Brain microvascular endothelial cell (primary cell): Measurements from ENCODE around the gene LRRFIP1.
"Not testable (repeated sequence)": the region's sequence is repeated elsewhere in the genome, so short reads cannot be mapped to it uniquely, and the experiment has no call there.

Experiments
- DNase-seq: peaks from one replicate; pipeline ENCODE4 v3.0.0-alpha.2; 2020
- H3K27ac ChIP-seq: fragments of 250-450 bp; sonication (Bioruptor Pico); 2 replicates; pipeline ENCODE4 v1.5.1; 2020; ENCODE audit warnings: mild to moderate bottlenecking, moderate library complexity
- H3K27me3 ChIP-seq: fragments of 250-450 bp; sonication (Bioruptor Pico); replicated peaks from 2 replicates; pipeline ENCODE4 v1.5.1; 2020; ENCODE audit warnings: mild to moderate bottlenecking
- H3K36me3 ChIP-seq: fragments of 250-450 bp; sonication (Bioruptor Pico); replicated peaks from 2 replicates; pipeline ENCODE4 v1.5.1; 2020; ENCODE audit warnings: mild to moderate bottlenecking
- H3K4me3 ChIP-seq: 2 replicates; pipeline ENCODE4 v1.5.1; 2011; ENCODE audit warnings: low read depth, mild to moderate bottlenecking, control low read depth, low read length, moderate library complexity
- CTCF ChIP-seq: IDR thresholded peaks from 2 replicates; pipeline ENCODE4 v1.5.1; 2011; ENCODE audit warnings: low read depth, mild to moderate bottlenecking, moderate library complexity, low read length, control low read depth, inconsistent platforms; ENCODE audit errors: missing control alignments
- in situ Hi-C: cut with HindIII; loops from 2 replicates; pipeline ENCODE4 v1.10.0; 2017; ENCODE audit warnings: low sequenced_read_pairs, low pct_ligation_motif_present

LRRFIP1 gene

DNA sequence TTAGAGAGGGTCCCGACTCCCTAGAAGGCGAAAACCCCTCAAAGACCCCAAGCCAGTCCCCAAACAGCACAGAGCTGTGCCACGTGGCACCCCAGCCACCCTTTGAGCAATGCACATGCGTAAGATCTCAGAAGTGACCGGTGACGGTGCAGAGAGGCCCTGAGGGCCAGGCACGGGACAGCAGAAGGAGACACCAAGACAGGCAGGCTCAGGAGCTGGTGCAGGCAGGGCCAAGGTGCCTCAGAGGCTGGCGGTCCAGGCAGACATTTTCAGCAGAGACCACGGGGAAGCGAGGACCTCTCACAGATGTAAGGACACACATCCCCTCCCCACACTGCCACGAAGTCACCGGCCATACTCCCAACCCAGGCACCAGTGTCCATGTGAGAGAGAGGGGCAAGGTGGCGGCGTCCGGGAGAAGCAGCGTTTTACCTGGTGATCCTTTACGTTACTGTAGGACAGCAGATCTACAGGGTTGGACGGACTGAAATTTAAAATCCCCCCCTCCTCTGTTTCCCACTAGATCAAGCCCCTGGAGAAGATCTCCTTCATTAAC, 34.9 kb upstream of the LRRFIP1 start:
- H3K27me3 ChIP-seq, result no peaks in the 10 kb centered on the region
- in situ Hi-C loops, result no loop called here
- TF ChIP-seq CTCF, result no peak

DNA sequence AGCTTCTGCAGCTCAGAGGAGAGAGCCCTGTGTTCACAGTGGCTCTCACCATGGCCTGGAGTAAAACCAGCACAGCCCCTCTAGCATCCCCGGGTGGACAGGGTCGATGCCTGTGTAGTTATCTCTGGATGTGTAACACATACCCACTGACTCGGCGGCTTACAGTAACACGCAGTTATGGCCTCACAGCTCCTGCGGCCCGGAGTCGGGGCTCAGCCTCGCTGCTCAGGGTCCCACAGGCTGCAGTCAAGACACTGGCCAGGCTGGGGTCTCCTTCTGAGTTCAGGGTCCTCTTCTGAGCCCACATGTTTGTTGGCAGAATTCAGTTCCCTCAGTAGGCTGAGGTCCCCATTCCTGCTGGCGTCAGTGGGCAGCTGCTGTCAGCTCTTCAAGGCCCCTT, 34.4 kb upstream of the LRRFIP1 start:
- TF ChIP-seq CTCF, result no peak
- in situ Hi-C loops, result no loop called here
- DNase-seq, result no peak
- Histone ChIP-seq H3K4me3 (no peak overlapping the region), H3K27me3 (no peaks in the 10 kb centered on the region), H3K27ac (no peak overlapping the region), H3K36me3 (no peaks in the 10 kb centered on the region)

More for the DNA sequence above, 34.9 kb upstream of the LRRFIP1 start:
- no peak overlapping the region for H3K4me3 ChIP-seq
- no peaks in the 10 kb centered on the region for H3K36me3 ChIP-seq
- H3K27ac ChIP-seq, result no peak overlapping the region
- no peak for DNase-seq

- TF ChIP-seq CTCF, result no peak
- in situ Hi-C loops, result no loop called here
- DNase-seq, result no peak
These were observed 33.6 kb upstream of the LRRFIP1 start for GRCh38 chr2:237593596-237594320.

DNA sequence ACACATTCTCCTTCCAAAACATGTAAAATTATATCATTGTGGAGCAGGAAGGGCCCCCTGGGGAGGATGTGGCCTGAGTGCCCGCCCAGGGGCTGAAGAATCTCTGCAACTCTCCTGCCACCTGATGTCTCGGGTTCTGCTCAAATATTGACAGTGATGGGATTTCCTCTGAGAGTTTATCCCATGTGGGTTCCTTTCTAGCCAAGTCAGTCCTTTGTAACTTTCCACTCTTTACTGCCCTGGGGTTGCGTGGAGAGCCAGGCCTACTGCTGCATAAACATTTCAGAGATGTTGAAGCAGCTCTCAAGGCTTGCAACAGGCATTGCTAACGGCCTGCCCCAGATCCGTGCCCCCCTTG, 32.9 kb upstream of the LRRFIP1 start:
- no peaks in the 10 kb centered on the region for H3K36me3 ChIP-seq
- H3K4me3 ChIP-seq, result no peak overlapping the region
- no peaks in the 10 kb centered on the region for H3K27me3 ChIP-seq
- no peak for DNase-seq
- H3K27ac ChIP-seq, result no peak overlapping the region
- no peak for TF ChIP-seq CTCF
- in situ Hi-C loops, result no loop called here

More at GRCh38 chr2:237593596-237594320, 33.6 kb upstream of the LRRFIP1 start:
- no peaks in the 10 kb centered on the region for H3K36me3 ChIP-seq
- H3K4me3 ChIP-seq, result no peak overlapping the region
- no peak overlapping the region for H3K27ac ChIP-seq
- H3K27me3 ChIP-seq, result no peaks in the 10 kb centered on the region

GRCh38 chr2:237595829-237596519, 31.4 kb upstream of the LRRFIP1 start:
- H3K27ac ChIP-seq, in situ Hi-C loops, H3K27me3 ChIP-seq, H3K4me3 ChIP-seq, DNase-seq, H3K36me3 ChIP-seq: not testable (repeated sequence)

GRCh38 chr2:237596520-237597195, 30.7 kb upstream of the LRRFIP1 start:
- H3K4me3 ChIP-seq, result no peak overlapping the region
- H3K36me3 ChIP-seq, result no peaks in the 10 kb centered on the region
- TF ChIP-seq CTCF, result no peak
- in situ Hi-C loops, result no loop called here
- DNase-seq, result no peak
- H3K27ac ChIP-seq, result no peak overlapping the region
- no peaks in the 10 kb centered on the region for H3K27me3 ChIP-seq
